ENCODE results near the gene DCXR. TPM values are rescaled to one million over a fixed set of nuclear protein-coding genes. Genes with fewer than 3 reads are reported as not detected.

The DCXR gene
- total RNA-seq, 6 donors from 2014 or later, result 122 to 358 (median 211) TPM

DNA sequence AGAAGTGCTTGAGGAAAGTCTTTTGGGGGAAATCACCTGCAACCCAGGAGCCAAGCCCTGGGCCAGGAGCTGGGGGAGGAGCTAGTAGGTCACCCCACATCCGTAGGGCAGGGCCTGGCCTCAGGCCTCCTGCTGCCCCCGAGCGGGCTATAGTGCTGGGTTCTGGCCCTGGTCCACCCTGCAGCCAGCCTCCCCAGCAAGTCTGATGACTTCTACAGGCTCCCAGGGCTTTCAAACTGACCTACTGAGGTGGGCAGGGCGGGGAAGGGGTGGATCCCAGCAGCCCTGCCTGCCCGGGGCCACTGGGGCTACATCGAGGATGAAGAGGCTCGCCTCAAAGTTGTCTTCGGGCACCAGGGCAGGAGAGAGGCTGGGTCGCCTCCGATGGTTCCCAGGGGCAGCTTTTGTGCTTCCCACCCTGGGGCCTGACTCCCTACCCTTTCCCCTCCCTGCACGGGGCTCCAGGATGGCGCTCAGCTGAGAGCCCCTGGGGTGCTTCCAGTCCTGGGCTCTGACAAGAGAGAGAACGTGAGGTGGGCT is 19.8 kb downstream of the DCXR start:
- peak overlapping the region in 2 of 4 donors; percentile 17 to 54 for H3K27ac ChIP-seq
- H3K4me3 ChIP-seq, result no peak overlapping the region
- H3K9me3 ChIP-seq, result no peaks in the 10 kb centered on the region
- ATAC-seq (ENCODE audit: low FRiP score in 2 of 2) (no peak), DNase-seq (peak; percentile 55 to 84)
- TF ChIP-seq, protein P1, sequence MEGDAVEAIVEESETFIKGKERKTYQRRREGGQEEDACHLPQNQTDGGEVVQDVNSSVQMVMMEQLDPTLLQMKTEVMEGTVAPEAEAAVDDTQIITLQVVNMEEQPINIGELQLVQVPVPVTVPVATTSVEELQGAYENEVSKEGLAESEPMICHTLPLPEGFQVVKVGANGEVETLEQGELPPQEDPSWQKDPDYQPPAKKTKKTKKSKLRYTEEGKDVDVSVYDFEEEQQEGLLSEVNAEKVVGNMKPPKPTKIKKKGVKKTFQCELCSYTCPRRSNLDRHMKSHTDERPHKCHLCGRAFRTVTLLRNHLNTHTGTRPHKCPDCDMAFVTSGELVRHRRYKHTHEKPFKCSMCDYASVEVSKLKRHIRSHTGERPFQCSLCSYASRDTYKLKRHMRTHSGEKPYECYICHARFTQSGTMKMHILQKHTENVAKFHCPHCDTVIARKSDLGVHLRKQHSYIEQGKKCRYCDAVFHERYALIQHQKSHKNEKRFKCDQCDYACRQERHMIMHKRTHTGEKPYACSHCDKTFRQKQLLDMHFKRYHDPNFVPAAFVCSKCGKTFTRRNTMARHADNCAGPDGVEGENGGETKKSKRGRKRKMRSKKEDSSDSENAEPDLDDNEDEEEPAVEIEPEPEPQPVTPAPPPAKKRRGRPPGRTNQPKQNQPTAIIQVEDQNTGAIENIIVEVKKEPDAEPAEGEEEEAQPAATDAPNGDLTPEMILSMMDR (IDR thresholded peaks at IDR 0.05), result no peak
- no peak for TF ChIP-seq POLR2A (IDR thresholded peaks at IDR 0.05)
- TF ChIP-seq EP300 (IDR thresholded peaks at IDR 0.05), result no peak
- TF ChIP-seq POLR2AphosphoS5 (IDR thresholded peaks at IDR 0.05), result no peak
- H3K27me3 ChIP-seq, result no peaks in the 10 kb centered on the region
- H3K36me3 ChIP-seq, result peaks cover 0 to 21% (median 2%) of the 10 kb centered on the region in 4 donors
- peaks cover 13 to 66% (median 40%) of the 10 kb centered on the region in 4 donors for H3K4me1 ChIP-seq
- 66% methylated on average over 13 of the region's 13 CpGs; no CpG with 5 or more reads in 1 of the 2 donors for WGBS, 2 donors

DNA sequence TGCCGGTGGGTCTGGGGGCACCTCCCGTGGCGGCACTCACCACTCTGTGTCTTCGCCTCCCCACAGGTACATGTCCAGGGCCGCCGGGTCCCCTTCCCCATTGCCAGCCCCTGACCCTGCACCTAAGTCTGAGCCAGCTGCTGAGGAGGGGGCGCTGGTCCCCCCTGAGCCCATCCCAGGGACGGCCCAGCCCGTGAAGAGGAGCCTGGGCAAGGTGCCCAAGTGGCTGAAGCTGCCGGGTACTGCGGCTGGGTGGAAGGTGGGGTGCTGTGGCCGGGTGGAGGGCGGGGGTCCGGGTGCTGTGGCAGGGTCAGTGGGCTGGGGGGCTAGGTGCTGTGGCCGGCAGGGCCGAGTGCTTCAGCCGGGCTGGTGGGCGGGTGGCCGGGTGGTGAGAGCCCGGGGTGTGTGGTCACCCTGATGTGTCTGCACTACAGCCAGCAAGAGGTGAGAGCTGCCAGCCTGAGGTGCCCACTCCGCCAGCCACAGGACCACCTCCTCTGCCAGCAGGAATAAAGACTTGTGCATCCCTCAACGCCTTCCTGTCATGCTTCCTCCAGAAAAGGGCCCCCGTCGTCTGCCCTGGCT is 20.5 kb downstream of the DCXR start:
- 81 to 83% methylated on average over 15 to 21 of the region's 24 CpGs for WGBS, 2 donors
- Histone ChIP-seq H3K4me1 (peaks cover 11 to 68% (median 39%) of the 10 kb centered on the region in 4 donors), H3K9me3 (no peaks in the 10 kb centered on the region), H3K27ac (peak overlapping the region in 2 of 4 donors; percentile 17 to 26), H3K4me3 (no peak overlapping the region), H3K27me3 (no peaks in the 10 kb centered on the region), H3K36me3 (peaks cover 0 to 23% (median 5%) of the 10 kb centered on the region in 4 donors)
- DNase-seq (peak in 1 of 2 donors; percentile 80), ATAC-seq (ENCODE audit: low FRiP score in 2 of 2) (no peak)
- TF ChIP-seq POLR2A (IDR thresholded peaks at IDR 0.05) (no peak), EP300 (IDR thresholded peaks at IDR 0.05) (no peak), POLR2AphosphoS5 (IDR thresholded peaks at IDR 0.05) (no peak)
- TF ChIP-seq, protein P1 (IDR thresholded peaks at IDR 0.05), result no peak

DNA sequence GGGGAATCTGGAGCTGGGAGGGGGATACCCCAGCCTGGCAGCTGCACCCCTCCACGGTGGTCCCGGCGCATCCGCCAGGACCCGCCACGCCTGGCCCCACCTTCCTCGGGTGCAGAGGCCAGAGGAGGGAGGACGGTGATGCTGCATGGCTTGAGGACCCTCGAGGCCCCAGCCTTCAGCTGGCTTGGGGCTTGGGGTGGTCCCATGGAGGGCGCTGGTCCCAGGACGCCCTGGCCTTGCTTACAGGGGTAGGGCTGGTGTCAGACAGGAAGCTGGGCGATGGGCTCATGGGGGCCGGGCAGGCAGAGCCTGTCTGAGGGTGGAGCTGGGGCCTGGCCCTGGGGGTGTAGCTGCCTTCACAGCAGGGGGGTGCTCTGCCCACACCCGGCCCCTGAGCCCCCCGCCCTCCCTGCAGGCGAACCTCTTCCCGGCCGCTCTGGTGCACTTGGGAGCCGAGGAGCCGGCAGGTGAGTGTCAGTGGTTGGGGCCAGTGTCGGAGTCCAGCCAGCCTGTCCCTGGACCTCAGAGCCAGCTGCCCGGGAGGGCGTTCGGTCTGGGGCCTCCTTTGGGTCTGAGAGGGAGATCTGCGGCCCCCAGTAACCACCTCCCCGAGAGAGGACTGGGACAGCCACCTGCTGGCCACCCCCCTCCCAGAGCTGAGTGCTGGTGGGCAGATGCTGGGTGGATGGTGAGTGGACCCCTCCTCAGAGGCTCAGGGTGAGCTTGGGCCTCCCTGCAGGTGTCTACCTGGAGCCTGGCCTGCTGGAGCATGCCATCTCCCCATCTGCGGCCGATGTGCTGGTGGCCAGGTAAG is 21.2 kb downstream of the DCXR start:
- TF ChIP-seq, protein P1 (IDR thresholded peaks at IDR 0.05), result no peak
- no peak for TF ChIP-seq POLR2A (IDR thresholded peaks at IDR 0.05)
- no peak for TF ChIP-seq EP300 (IDR thresholded peaks at IDR 0.05)
- TF ChIP-seq POLR2AphosphoS5 (IDR thresholded peaks at IDR 0.05), result no peak
- 71 to 80% methylated on average over 17 of the region's 28 CpGs for WGBS, 2 donors
- ATAC-seq (ENCODE audit: low FRiP score in 2 of 2) (no peak), DNase-seq (peak in 1 of 2 donors; percentile 72)
- H3K27me3 ChIP-seq, result no peaks in the 10 kb centered on the region
- no peaks in the 10 kb centered on the region for H3K9me3 ChIP-seq
- peaks cover 4 to 65% (median 34%) of the 10 kb centered on the region in 4 donors for H3K4me1 ChIP-seq
- H3K4me3 ChIP-seq, result no peak overlapping the region
- peak overlapping the region in 2 of 4 donors; percentile 17 to 26 for H3K27ac ChIP-seq
- peaks cover 0 to 30% (median 6%) of the 10 kb centered on the region in 4 donors for H3K36me3 ChIP-seq

DNA sequence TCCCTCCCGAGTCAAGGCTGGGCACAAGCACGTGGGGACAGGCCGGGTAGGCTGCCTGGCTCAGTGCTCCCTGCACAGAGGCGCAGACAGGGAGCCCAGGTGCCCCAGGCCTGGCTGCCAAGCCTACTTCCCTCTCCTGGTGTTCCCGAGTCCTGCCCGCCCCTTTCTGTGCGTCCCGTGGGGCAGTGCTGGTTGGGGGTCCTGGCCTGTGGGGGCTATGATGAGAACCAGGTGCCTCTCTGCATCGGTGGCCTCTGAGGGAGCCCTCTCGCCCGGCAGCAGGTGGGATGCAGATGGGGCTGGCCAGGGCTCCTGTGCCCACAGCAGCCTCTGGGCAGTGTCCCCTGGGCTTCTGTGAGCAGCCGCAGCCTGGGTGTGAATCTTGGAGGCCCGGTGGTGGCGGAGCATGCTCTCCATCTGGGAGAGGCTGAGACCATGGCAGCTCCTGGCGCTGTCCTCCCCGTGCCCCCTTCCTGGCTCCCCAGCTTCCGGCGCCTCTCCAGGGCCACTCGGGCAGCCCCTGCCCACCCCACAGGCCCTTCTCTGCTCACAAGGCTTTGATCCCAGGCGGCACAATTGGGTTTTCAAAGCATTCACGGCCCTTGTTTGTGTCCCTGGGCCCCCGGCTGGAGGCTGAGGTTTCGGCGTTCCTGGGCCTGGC is 22.1 kb downstream of the DCXR start:
- peak in 1 of 2 donors; percentile 70 for DNase-seq
- H3K27ac ChIP-seq, result peak overlapping the region in 2 of 4 donors; percentile 82 to 91
- no peaks in the 10 kb centered on the region for H3K27me3 ChIP-seq

More for the DNA sequence above, 22.1 kb downstream of the DCXR start:
- no peak overlapping the region for H3K4me3 ChIP-seq
- WGBS, 2 donors, result 74 to 78% methylated on average over 11 to 23 of the region's 24 CpGs
- no peak for ATAC-seq (ENCODE audit: low FRiP score in 2 of 2)
- TF ChIP-seq, protein P1 (IDR thresholded peaks at IDR 0.05), result no peak
- TF ChIP-seq EP300 (IDR thresholded peaks at IDR 0.05) (no peak), POLR2A (IDR thresholded peaks at IDR 0.05) (no peak), POLR2AphosphoS5 (IDR thresholded peaks at IDR 0.05) (no peak)
- no peaks in the 10 kb centered on the region for H3K9me3 ChIP-seq
- peaks cover 0 to 31% (median 7%) of the 10 kb centered on the region in 4 donors for H3K36me3 ChIP-seq
- peaks cover 0 to 59% (median 30%) of the 10 kb centered on the region in 4 donors for H3K4me1 ChIP-seq

Data from upper lobe of left lung (tissue), 6 donors.